DOHH2 (cell line): ENCODE results near the gene CAP1.

Source experiments
- H3F3A ChIP-seq: fragments of 200-600 bp; sonication (generic), shearing (Covaris generic); 2 replicates; pipeline ENCODE4 v1.6.0; 2016; ENCODE audit warnings: antibody characterized with exemption, mild to moderate bottlenecking; ENCODE audit not compliant: control insufficient read depth, insufficient read depth
- H3K27ac ChIP-seq: fragments of 200-600 bp; sonication (generic); 2 replicates; pipeline ENCODE4 v1.5.1; 2014; ENCODE audit warnings: low read depth, mild to moderate bottlenecking, low read length, moderate library complexity
- H3K27me3 ChIP-seq: fragments of 200-600 bp; sonication (generic); 2 replicates; pipeline ENCODE4 v1.6.1; 2014; ENCODE audit warnings: mild to moderate bottlenecking, low read length, mixed read lengths; ENCODE audit not compliant: control insufficient read depth
- H3K36me3 ChIP-seq: fragments of 200-600 bp; sonication (generic); 2 replicates; pipeline ENCODE4 v1.6.1; 2014; ENCODE audit warnings: mild to moderate bottlenecking, low read length, moderate library complexity, mixed read lengths; ENCODE audit not compliant: control insufficient read depth
- H3K4me1 ChIP-seq: fragments of 200-600 bp; sonication (generic); 2 replicates; pipeline ENCODE4 v1.6.1; 2014; ENCODE audit warnings: mild to moderate bottlenecking, low read length, mixed read lengths; ENCODE audit not compliant: control insufficient read depth
- H3K4me2 ChIP-seq: fragments of 200-600 bp; sonication (generic); 2 replicates; pipeline ENCODE4 v1.6.0; 2014; ENCODE audit warnings: mild to moderate bottlenecking, low read length, moderate library complexity
- H3K4me3 ChIP-seq: fragments of 200-600 bp; sonication (generic); 2 replicates; pipeline ENCODE4 v1.5.1; 2014; ENCODE audit warnings: mild to moderate bottlenecking, low read length, mixed read lengths
- H3K79me2 ChIP-seq: fragments of 200-600 bp; sonication (generic); 2 replicates; pipeline ENCODE4 v1.6.1; 2014; ENCODE audit warnings: mild to moderate bottlenecking, low read length, mixed read lengths; ENCODE audit not compliant: control insufficient read depth
- H3K9me2 ChIP-seq: fragments of 200-600 bp; sonication (generic); replicated peaks from 2 replicates; pipeline ENCODE4 v1.6.1; 2014; ENCODE audit warnings: mild to moderate bottlenecking, low read length, mixed read lengths; ENCODE audit not compliant: control insufficient read depth
- H3K9me3 ChIP-seq: fragments of 200-600 bp; sonication (generic); 2 replicates; pipeline ENCODE4 v1.6.1; 2014; ENCODE audit warnings: antibody characterized with exemption, low read length, mixed read lengths; ENCODE audit not compliant: control insufficient read depth, insufficient read depth
- H4K20me1 ChIP-seq: fragments of 200-600 bp; sonication (generic); 2 replicates; pipeline ENCODE4 v1.6.0; 2014; ENCODE audit warnings: low read depth, mild to moderate bottlenecking, antibody characterized with exemption, low read length, moderate library complexity; ENCODE audit not compliant: control insufficient read depth, insufficient read depth
- EZH2phosphoT487 ChIP-seq: fragments of 200-600 bp; sonication (generic); IDR thresholded peaks from 2 replicates; pipeline ENCODE4 v1.6.1; 2017; ENCODE audit warnings: borderline replicate concordance, mild to moderate bottlenecking, antibody characterized with exemption, low read length, moderate library complexity, mixed read lengths
- TF ChIP-seq, protein P1 (sequence below): fragments of 200-600 bp; sonication (generic); IDR thresholded peaks from one replicate; pipeline ENCODE4 v1.5.1; 2014; ENCODE audit warnings: antibody characterized with exemption, mild to moderate bottlenecking, low read depth, low read length; ENCODE audit not compliant: poor library complexity, severe bottlenecking

Gene CAP1

DNA sequence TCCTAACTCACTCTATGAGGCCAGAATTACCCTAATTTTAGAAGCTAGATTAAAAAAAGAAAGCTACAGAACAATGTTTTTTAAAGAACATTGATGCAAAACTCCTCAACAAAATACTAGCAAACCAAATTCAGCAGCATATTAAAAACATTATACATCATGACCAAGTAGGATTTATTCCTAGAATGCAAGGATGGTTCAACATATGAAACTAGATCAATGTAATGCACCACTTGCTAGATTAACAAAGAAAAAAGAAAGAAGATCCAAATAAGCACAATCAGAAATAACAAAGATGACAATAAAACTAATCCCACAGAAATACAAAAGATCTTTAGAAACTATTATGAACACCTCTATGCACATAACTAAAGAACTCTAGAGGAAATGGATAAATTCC lies 69.9 kb downstream of the CAP1 start:
- H3K9me2 ChIP-seq, result no peaks in the 10 kb centered on the region
- H3K79me2 ChIP-seq, result no peaks in the 10 kb centered on the region
- no peaks in the 10 kb centered on the region for H3K27me3 ChIP-seq
- H3K27ac ChIP-seq, result no peak overlapping the region
- H3K9me3 ChIP-seq, result peaks cover 27% of the 10 kb centered on the region
- no peaks in the 10 kb centered on the region for H3K36me3 ChIP-seq
- TF ChIP-seq EZH2phosphoT487, result no peak
- TF ChIP-seq, protein P1, sequence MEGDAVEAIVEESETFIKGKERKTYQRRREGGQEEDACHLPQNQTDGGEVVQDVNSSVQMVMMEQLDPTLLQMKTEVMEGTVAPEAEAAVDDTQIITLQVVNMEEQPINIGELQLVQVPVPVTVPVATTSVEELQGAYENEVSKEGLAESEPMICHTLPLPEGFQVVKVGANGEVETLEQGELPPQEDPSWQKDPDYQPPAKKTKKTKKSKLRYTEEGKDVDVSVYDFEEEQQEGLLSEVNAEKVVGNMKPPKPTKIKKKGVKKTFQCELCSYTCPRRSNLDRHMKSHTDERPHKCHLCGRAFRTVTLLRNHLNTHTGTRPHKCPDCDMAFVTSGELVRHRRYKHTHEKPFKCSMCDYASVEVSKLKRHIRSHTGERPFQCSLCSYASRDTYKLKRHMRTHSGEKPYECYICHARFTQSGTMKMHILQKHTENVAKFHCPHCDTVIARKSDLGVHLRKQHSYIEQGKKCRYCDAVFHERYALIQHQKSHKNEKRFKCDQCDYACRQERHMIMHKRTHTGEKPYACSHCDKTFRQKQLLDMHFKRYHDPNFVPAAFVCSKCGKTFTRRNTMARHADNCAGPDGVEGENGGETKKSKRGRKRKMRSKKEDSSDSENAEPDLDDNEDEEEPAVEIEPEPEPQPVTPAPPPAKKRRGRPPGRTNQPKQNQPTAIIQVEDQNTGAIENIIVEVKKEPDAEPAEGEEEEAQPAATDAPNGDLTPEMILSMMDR, result no peak
- no peak overlapping the region for H3K4me2 ChIP-seq
- H3K4me1 ChIP-seq, result no peaks in the 10 kb centered on the region
- H3F3A ChIP-seq, result no peaks in the 10 kb centered on the region
- H4K20me1 ChIP-seq, result no peaks in the 10 kb centered on the region
- H3K4me3 ChIP-seq, result no peak overlapping the region

DNA sequence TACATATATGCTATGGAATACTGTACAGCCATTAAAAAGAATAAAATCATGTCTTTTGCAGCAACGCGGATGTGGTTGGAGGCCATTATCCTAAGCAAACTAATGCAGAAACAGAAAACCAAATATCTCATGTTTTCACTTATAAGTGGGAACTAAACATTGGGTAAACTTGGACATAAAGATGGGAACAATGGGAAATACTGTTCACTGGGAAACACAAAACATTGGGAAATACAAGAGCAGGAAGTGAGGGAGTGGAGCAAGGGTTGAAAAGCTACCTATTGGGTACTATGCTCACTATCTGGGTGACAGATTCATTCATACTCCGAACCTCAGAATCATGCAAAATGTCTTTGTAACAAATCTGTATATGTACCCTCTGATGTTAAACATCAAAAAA lies 73.9 kb downstream of the CAP1 start:
- no peaks in the 10 kb centered on the region for H3K9me2 ChIP-seq
- H3K4me2 ChIP-seq, result no peak overlapping the region
- no peaks in the 10 kb centered on the region for H3K4me1 ChIP-seq
- peaks cover 14% of the 10 kb centered on the region; the same call in 1 of the 2 replicates for H3K27me3 ChIP-seq
- H3K36me3 ChIP-seq, result no peaks in the 10 kb centered on the region
- TF ChIP-seq, protein P1, result no peak
- no peak for TF ChIP-seq EZH2phosphoT487
- H3K4me3 ChIP-seq, result no peak overlapping the region
- no peaks in the 10 kb centered on the region for H3F3A ChIP-seq
- H4K20me1 ChIP-seq, result no peaks in the 10 kb centered on the region
- H3K9me3 ChIP-seq, result peaks cover 22% of the 10 kb centered on the region
- no peak overlapping the region for H3K27ac ChIP-seq
- H3K79me2 ChIP-seq, result no peaks in the 10 kb centered on the region

DNA sequence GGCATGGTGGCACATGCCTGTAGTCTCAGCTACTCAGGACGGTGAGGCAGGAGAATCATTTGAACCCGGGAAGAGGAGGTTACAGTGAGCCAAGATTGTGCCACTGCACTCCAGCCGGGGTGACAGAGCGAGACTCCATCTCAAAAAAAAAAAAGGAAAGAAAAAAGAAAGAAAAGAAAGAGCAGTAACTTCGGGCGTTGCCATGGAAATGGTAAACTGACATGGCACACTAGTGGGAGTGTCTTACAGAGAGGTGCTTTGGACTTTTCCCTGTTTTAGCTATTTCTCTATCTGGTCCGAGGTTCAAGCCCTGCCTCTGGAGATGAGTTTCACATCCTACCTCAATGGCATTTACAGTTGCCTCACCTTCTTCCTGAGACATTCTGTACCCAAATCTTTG lies 79.6 kb downstream of the CAP1 start:
- Histone ChIP-seq H3K4me3 (no peak overlapping the region), H3K4me2 (no peak overlapping the region), H3K27ac (no peak overlapping the region), H3K9me2 (no peaks in the 10 kb centered on the region), H3K36me3 (no peaks in the 10 kb centered on the region), H4K20me1 (no peaks in the 10 kb centered on the region), H3K79me2 (no peaks in the 10 kb centered on the region), H3K4me1 (no peaks in the 10 kb centered on the region), H3K9me3 (no peaks in the 10 kb centered on the region), H3K27me3 (peaks cover 17% of the 10 kb centered on the region), H3F3A (no peaks in the 10 kb centered on the region)
- TF ChIP-seq, protein P1, result no peak
- TF ChIP-seq EZH2phosphoT487, result no peak
